Measurements from ENCODE around the gene C2.

GRCh38 chr6:31905041-31905440 lies 22.5 kb upstream of the C2 start:
- no peak for TF ChIP-seq POLR2A (IDR thresholded peaks at IDR 0.05)
- no peak for TF ChIP-seq CTCF (IDR thresholded peaks at IDR 0.05 in 4 of 5, conservative IDR thresholded peaks at IDR 0.05 in 1 of 5)

All from gastrocnemius medialis (tissue), 4 donors.